ENCODE measurements around the gene ANKH.
"Not testable (repeated sequence)": the region's sequence is repeated elsewhere in the genome, so short reads cannot be mapped to it uniquely, and the experiment has no call there.

Gene ANKH

GRCh38 chr5:14826714-14827113 lies 44.9 kb downstream of the ANKH start:
- DNase-seq (ENCODE audit: low spot score), result no peak

GRCh38 chr5:14825977-14826376 lies 45.6 kb downstream of the ANKH start:
- no peak for DNase-seq (ENCODE audit: low spot score)

GRCh38 chr5:14824499-14824898 lies 47.1 kb downstream of the ANKH start:
- no peak for DNase-seq (ENCODE audit: low spot score)

GRCh38 chr5:14821100-14821845 lies 50.3 kb downstream of the ANKH start:
- no peak for DNase-seq (ENCODE audit: low spot score)

GRCh38 chr5:14818931-14819790 lies 52.4 kb downstream of the ANKH start:
- no peak for DNase-seq (ENCODE audit: low spot score)

- not testable (repeated sequence) for DNase-seq (ENCODE audit: low spot score)
Observed at GRCh38 chr5:14817762-14818136, 53.8 kb downstream of the ANKH start.

- no peak for DNase-seq (ENCODE audit: low spot score)
Observed at GRCh38 chr5:14816999-14817761, 54.4 kb downstream of the ANKH start.

- DNase-seq (ENCODE audit: low spot score), result no peak
Observed at GRCh38 chr5:14816374-14816998, 55.1 kb downstream of the ANKH start.

GRCh38 chr5:14813747-14814146 lies 57.8 kb downstream of the ANKH start:
- no peak for DNase-seq (ENCODE audit: low spot score)

GRCh38 chr5:14812166-14812565 lies 59.4 kb downstream of the ANKH start:
- DNase-seq (ENCODE audit: low spot score), result no peak

GRCh38 chr5:14810928-14811572 lies 60.5 kb downstream of the ANKH start:
- DNase-seq (ENCODE audit: low spot score), result no peak

- DNase-seq (ENCODE audit: low spot score), result no peak
Observed at GRCh38 chr5:14810282-14810681, 61.3 kb downstream of the ANKH start.

- peak; percentile 52 for DNase-seq (ENCODE audit: low spot score)
Observed at GRCh38 chr5:14809369-14810155, 62.0 kb downstream of the ANKH start.

GRCh38 chr5:14807471-14807870 lies 64.1 kb downstream of the ANKH start:
- DNase-seq (ENCODE audit: low spot score), result no peak

GRCh38 chr5:14806456-14806855 lies 65.1 kb downstream of the ANKH start:
- no peak for DNase-seq (ENCODE audit: low spot score)

- no peak for DNase-seq (ENCODE audit: low spot score)
Observed at GRCh38 chr5:14802541-14802940, 69.0 kb downstream of the ANKH start.

- DNase-seq (ENCODE audit: low spot score), result no peak
Observed at GRCh38 chr5:14801792-14802191, 69.8 kb downstream of the ANKH start.

GRCh38 chr5:14797385-14797784 lies 74.2 kb downstream of the ANKH start:
- not testable (repeated sequence) for DNase-seq (ENCODE audit: low spot score)

- DNase-seq (ENCODE audit: low spot score), result no peak
Observed at GRCh38 chr5:14794583-14795230, 76.9 kb downstream of the ANKH start.

- no peak for DNase-seq (ENCODE audit: low spot score)
Observed at GRCh38 chr5:14793851-14794250, 77.7 kb downstream of the ANKH start.
